ENCODE results near the gene UBA5. TPM values are rescaled to one million over a fixed set of nuclear protein-coding genes. Genes with fewer than 3 reads are reported as not detected.

The UBA5 gene
- total and polyA plus RNA-seq, 2 of the 13 experiments (the other 11 are each of a cell fraction or from before 2014, with no cell fraction given), result 30.2 to 46.8 TPM

DNA sequence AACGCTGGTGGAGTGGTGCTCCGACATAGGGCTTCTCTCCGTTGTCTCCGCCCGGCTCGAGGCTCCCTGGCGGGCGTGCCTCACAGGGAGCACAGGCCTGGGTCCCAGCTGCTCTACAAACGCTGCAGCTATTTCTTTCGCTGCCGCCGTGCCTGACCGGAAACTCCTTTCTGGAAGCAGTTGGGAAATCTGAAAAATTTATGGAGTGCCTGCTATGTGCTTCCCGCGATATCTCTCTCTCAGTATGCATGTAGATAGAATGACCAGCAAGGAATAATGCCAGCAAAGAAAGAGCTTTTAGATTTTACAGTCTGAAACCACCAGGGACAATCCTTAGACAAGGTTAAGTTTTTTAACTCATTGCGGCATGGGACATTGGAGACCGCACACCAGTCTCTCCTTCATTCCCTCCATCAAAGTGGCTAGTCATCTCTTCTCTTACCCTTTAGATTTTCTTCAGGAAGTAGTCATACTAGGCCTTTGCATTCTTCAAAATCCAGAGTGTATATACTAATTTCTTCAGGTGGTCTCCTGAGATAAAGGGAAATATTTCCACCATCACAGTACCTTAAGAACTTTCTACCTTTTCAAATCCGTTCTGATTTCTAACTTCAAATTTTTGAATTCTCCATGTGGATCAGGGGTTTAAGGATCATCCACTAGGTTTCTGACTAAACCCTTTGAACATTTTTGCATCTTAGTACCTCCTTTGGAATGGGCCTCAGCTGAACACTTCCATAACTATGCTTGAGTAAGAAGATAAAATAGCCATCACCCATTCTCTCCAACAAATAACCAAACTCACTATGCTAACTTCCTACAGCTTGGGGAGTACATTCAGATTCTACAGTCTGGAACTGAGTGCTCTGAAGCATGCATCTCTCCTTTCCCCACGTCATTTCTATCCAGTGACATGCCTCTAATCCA is 63.2 kb downstream of the UBA5 start (continued):
- TF ChIP-seq, protein P1, sequence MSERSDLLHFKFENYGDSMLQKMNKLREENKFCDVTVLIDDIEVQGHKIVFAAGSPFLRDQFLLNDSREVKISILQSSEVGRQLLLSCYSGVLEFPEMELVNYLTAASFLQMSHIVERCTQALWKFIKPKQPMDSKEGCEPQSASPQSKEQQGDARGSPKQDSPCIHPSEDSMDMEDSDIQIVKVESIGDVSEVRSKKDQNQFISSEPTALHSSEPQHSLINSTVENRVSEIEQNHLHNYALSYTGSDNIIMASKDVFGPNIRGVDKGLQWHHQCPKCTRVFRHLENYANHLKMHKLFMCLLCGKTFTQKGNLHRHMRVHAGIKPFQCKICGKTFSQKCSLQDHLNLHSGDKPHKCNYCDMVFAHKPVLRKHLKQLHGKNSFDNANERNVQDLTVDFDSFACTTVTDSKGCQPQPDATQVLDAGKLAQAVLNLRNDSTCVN (CRISPR knock-in tag; IDR thresholded peaks at IDR 0.05; ENCODE audit: borderline replicate concordance), result peak; percentile 22; the same call in 1 of the 2 replicates
- TF ChIP-seq KDM5B (CRISPR knock-in tag; IDR thresholded peaks at IDR 0.05; ENCODE audit: borderline replicate concordance), result peak; percentile 43; the same call in 1 of the 2 replicates
- peak in 1 of 2 experiments; percentile 88; a peak in 3 of 4 replicates for TF ChIP-seq POLR2A (IDR thresholded peaks at IDR 0.05; ENCODE audit: insufficient read depth in 1 of 2, low read depth in 2 of 2, low read length in 2 of 2)
- TF ChIP-seq XRCC5 (optimal IDR thresholded peaks at IDR 0.05; ENCODE audit: low read length), result peak; percentile 45
- TF ChIP-seq ZSCAN21 (CRISPR knock-in tag; IDR thresholded peaks at IDR 0.05; ENCODE audit: borderline replicate concordance), result peak; percentile 63; the same call in 1 of the 2 replicates
- peak; percentile 40; the same call in 1 of the 2 replicates for TF ChIP-seq ATF7-NPFF (CRISPR knock-in tag; IDR thresholded peaks at IDR 0.05; ENCODE audit: low read depth)
- peak; percentile 41; the same call in 1 of the 2 replicates for TF ChIP-seq RBFOX2 (IDR thresholded peaks at IDR 0.05; ENCODE audit: low read depth, low read length)
- TF ChIP-seq RFXAP (CRISPR knock-in tag; IDR thresholded peaks at IDR 0.05; ENCODE audit: borderline replicate concordance), result no peak
- TF ChIP-seq TBX3 (IDR thresholded peaks at IDR 0.05; ENCODE audit: borderline replicate concordance), result no peak
- TF ChIP-seq NFKB2 (CRISPR knock-in tag; IDR thresholded peaks at IDR 0.05; ENCODE audit: borderline replicate concordance), result peak; percentile 78; the same call in 1 of the 2 replicates
- no peak for TF ChIP-seq SMAD9 (CRISPR knock-in tag; IDR thresholded peaks at IDR 0.05)
- TF ChIP-seq, protein P2, sequence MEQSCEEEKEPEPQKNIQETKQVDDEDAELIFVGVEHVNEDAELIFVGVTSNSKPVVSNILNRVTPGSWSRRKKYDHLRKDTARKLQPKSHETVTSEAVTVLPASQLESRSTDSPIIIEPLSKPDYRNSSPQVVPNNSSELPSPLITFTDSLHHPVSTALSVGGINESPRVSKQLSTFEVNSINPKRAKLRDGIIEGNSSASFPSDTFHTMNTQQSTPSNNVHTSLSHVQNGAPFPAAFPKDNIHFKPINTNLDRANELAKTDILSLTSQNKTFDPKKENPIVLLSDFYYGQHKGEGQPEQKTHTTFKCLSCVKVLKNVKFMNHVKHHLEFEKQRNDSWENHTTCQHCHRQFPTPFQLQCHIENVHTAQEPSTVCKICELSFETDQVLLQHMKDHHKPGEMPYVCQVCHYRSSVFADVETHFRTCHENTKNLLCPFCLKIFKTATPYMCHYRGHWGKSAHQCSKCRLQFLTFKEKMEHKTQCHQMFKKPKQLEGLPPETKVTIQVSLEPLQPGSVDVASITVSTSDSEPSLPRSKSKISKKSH (CRISPR knock-in tag; IDR thresholded peaks at IDR 0.05; ENCODE audit: borderline replicate concordance), result 0 out of 2 replicates have a peak, but pooled peaks have one; percentile 0
- no peak for TF ChIP-seq SNAPC5 (CRISPR knock-in tag; IDR thresholded peaks at IDR 0.05; ENCODE audit: borderline replicate concordance)
- no peak for TF ChIP-seq NFE2L2 (IDR thresholded peaks at IDR 0.05; ENCODE audit: low read length)
- TF ChIP-seq IKZF4 (CRISPR knock-in tag; IDR thresholded peaks at IDR 0.05; ENCODE audit: borderline replicate concordance, low read depth, not compliant biosample characterization), result no peak
- no peak for TF ChIP-seq EED (CRISPR knock-in tag; IDR thresholded peaks at IDR 0.05)
- no peak for TF ChIP-seq ZNF446 (CRISPR knock-in tag; IDR thresholded peaks at IDR 0.05)
- no peak for TF ChIP-seq ARID4A (CRISPR knock-in tag; IDR thresholded peaks at IDR 0.05; ENCODE audit: borderline replicate concordance)
- 0 out of 2 replicates have a peak, but pooled peaks have one; percentile 17 for TF ChIP-seq FOXO1 (CRISPR knock-in tag; IDR thresholded peaks at IDR 0.05)
- TF ChIP-seq ZNF317 (CRISPR knock-in tag; IDR thresholded peaks at IDR 0.05), result 0 out of 2 replicates have a peak, but pooled peaks have one; percentile 39
- TF ChIP-seq KLF12 (CRISPR knock-in tag; IDR thresholded peaks at IDR 0.05; ENCODE audit: borderline replicate concordance), result no peak; the same call in 1 of the 2 replicates

Data from HepG2 (cell line).